Measurements from ENCODE around the gene POLR1D. TPM values are rescaled to one million over a fixed set of nuclear protein-coding genes. Genes with fewer than 3 reads are reported as not detected.

POLR1D gene, protein sequence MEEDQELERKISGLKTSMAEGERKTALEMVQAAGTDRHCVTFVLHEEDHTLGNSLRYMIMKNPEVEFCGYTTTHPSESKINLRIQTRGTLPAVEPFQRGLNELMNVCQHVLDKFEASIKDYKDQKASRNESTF
- total RNA-seq (100 to 1,000 TPM in 1 of 10 donors, 10 to 100 TPM in 9; 62.3 to 130 (median 78.5) TPM), polyA plus RNA-seq (100 to 1,000 TPM in 1 of 2 donors, 10 to 100 TPM in 1; 69.4 to 110 TPM)
- long read RNA-seq, donor 1, transcript POLR1D-201 (2 exons, 1,166 nt): major isoform, 21 of 58 reads
- long read RNA-seq, donor 1, transcript POLR1D-203 (3 exons, 2,036 nt): minor isoform, 13 of 58 reads
- long read RNA-seq, donor 1, partial matches to known transcripts: 0 of 58 reads
- long read RNA-seq, donor 1, other reads (novel, unspliced or antisense): 20 of 58 reads
- long read RNA-seq, donor 2, transcript POLR1D-201 (2 exons, 1,166 nt): major isoform, 22 of 45 reads
- long read RNA-seq, donor 2, transcript POLR1D-203 (3 exons, 2,036 nt): minor isoform, 12 of 45 reads
- long read RNA-seq, donor 2, partial matches to known transcripts: 0 of 45 reads
- long read RNA-seq, donor 2, other reads (novel, unspliced or antisense): 11 of 45 reads
- long read RNA-seq, donor 3, transcript POLR1D-203 (3 exons, 2,036 nt): major isoform, 34 of 35 reads
- long read RNA-seq, donor 3, partial matches to known transcripts: 0 of 35 reads
- long read RNA-seq, donor 3, other reads (novel, unspliced or antisense): 0 of 35 reads

DNA sequence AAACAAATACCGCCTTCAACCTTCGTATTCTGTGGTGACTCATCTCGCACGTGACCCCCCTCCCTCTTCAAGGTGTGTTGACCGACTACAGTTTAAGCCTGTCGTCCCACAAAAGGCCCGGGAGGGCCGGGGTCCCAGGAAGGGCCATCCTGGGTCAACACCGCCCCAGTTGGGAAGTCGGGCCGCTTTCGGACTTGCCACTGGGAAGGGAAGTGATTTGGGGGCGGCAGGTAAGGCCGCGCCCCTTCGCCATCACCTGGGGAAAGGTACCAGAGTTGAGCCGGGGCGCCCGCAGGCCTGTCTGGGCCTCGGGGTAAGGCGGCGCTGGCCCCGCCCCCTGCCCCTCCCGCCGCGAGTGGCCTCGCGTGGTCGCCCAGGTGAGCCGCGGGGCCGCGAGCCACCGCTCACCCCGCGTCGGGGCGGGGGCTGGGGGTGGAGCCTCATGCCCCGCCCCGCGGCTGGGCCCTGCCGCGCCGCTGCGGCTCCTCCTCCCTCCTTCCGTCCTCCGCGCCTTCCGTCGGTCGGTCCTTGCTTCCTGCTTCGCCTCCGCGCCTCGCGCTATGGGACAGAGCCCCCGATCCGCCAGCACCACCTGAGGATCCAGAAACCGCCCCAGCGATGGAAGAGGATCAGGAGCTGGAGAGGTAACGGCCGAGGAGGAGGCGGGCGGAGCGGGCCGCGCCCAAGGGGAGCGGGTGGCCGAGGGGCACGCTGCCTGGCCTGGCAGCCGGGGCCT is at the start of gene POLR1D:
TSS of gene POLR1D (plus strand) at position 527 of the 736 bp plus-strand sequence. CDS start at position 619, 92 bp downstream.
- TF ChIP-seq, protein P1, sequence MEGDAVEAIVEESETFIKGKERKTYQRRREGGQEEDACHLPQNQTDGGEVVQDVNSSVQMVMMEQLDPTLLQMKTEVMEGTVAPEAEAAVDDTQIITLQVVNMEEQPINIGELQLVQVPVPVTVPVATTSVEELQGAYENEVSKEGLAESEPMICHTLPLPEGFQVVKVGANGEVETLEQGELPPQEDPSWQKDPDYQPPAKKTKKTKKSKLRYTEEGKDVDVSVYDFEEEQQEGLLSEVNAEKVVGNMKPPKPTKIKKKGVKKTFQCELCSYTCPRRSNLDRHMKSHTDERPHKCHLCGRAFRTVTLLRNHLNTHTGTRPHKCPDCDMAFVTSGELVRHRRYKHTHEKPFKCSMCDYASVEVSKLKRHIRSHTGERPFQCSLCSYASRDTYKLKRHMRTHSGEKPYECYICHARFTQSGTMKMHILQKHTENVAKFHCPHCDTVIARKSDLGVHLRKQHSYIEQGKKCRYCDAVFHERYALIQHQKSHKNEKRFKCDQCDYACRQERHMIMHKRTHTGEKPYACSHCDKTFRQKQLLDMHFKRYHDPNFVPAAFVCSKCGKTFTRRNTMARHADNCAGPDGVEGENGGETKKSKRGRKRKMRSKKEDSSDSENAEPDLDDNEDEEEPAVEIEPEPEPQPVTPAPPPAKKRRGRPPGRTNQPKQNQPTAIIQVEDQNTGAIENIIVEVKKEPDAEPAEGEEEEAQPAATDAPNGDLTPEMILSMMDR (IDR thresholded peaks at IDR 0.05): no peak
- intact Hi-C loops (cut with DNase I): loop anchor here in 7 of 10 donors (2.0 to 10.0 kb wide), 6 partner anchors 57 to 197 kb away; partner anchors contain the start of genes MTIF3 (in 6 of the 7) and GTF3A (in 2 of the 7)

DNA sequence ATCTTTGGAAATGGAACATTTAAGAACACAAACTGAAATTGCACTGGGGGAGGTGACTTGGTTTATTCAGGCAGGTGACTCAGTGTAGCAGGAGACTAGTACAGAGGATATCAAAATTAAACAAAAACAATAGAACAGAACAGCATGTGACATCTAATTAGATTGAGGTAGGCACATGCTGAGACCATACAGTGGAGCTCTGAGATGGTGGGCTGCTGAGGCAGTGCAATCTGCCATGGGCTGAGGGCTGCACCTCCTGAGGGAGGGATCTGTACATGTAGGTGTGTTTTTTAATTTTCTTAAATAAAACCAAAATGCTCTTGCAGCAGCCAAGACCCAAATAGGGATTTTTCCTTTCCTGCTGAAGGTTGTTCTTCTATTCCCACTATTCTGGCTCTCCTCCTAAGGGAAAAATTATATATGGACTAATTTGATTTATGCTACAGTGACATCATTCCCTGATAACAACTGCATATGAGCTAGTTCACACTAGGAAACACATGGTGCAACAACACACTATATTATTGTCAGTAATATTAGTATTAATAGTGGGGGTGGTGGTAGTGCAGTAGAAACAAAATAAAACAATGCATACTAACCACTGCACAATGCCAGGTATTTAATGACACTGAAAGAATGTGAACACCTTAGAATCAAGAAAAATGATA is 49.3 kb upstream of the POLR1D start:
- intact Hi-C loops (cut with DNase I): no loop called here
- Histone ChIP-seq H3K27ac (no peak overlapping the region), H3K36me3 (peaks cover 0 to 23% (median 8%) of the 10 kb centered on the region in 9 donors), H3K4me3 (no peak overlapping the region), H3K9me3 (no peaks in the 10 kb centered on the region), H3K27me3 (no peaks in the 10 kb centered on the region), H3K4me1 (peaks cover 0 to 18% (median 0%) of the 10 kb centered on the region in 9 donors)
- TF ChIP-seq, protein P1 (IDR thresholded peaks at IDR 0.05): no peak
- no peak for DNase-seq
- no peak for ATAC-seq

More for the DNA sequence above, at the start of gene POLR1D:
- ATAC-seq (peak; percentile 76 to 86 (median 82)), DNase-seq (peak; percentile 80 to 81)
- Histone ChIP-seq H3K4me3 (peak within 1 kb of the TSS; percentile 58 to 100 (median 92)), H3K4me1 (peaks cover 4 to 47% (median 31%) of the 10 kb centered on the region in 9 donors), H3K36me3 (peaks cover 0 to 24% (median 0%) of the 10 kb centered on the region in 9 donors), H3K9me3 (no peaks in the 10 kb centered on the region), H3K27ac (peak within 1 kb of the TSS; percentile 82 to 99 (median 96)), H3K27me3 (no peaks in the 10 kb centered on the region)
- 1% methylated on average over 71 of the region's 71 CpGs for WGBS, 2 donors

DNA sequence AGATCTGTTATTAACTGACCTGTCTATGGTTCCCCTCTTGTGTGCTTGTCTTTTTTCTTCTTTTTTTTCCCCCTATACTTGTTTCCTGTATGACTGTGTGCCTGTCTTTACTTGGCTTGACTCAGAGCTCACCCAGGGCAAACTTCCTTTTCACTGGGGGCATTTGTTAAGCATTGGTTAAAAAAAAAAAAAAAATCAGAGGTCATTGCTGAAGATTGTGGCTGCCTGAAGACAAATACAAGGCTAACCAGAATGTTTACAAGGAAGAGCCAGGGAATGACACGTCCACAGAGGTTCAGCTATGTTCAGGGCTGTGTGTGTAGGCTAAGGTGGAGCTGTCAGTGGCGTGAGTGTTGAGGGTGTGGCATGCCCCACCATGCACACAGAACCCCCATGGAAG is 48.4 kb upstream of the POLR1D start:
- 84% methylated on average over 2 of the region's 2 CpGs for WGBS, 2 donors
- H3K36me3 ChIP-seq: peaks cover 0 to 16% (median 1%) of the 10 kb centered on the region in 9 donors
- H3K27me3 ChIP-seq: no peaks in the 10 kb centered on the region
- intact Hi-C loops (cut with DNase I): no loop called here
- ATAC-seq: no peak
- H3K9me3 ChIP-seq: no peaks in the 10 kb centered on the region
- H3K4me3 ChIP-seq: no peak overlapping the region
- no peak for DNase-seq
- no peak overlapping the region for H3K27ac ChIP-seq
- peaks cover 0 to 21% (median 0%) of the 10 kb centered on the region in 9 donors for H3K4me1 ChIP-seq
- TF ChIP-seq, protein P1 (IDR thresholded peaks at IDR 0.05): no peak

All from heart right ventricle (tissue), 16 donors.